Hematopoietic multipotent progenitor cell treated with erythropoietin and hydrocortisone succinate and interleukin-3 and kit ligand, for 15 days (in vitro differentiated cells): ENCODE results near the gene TSPAN18.

ENCODE experiments used
- DNase-seq: peaks from one replicate; pipeline ENCODE4 v3.0.0-alpha.2; 2015; ENCODE audit warnings: low spot score

TSPAN18 gene

GRCh38 chr11:44889266-44889665 is 162.5 kb downstream of the TSPAN18 start:
- no peak for DNase-seq

- DNase-seq, result no peak
Measured at GRCh38 chr11:44892843-44893242, 166.1 kb downstream of the TSPAN18 start.

GRCh38 chr11:44893308-44893822 is 166.6 kb downstream of the TSPAN18 start:
- no peak for DNase-seq

- peak; percentile 64 for DNase-seq
Measured at GRCh38 chr11:44893846-44894617, 167.3 kb downstream of the TSPAN18 start.

GRCh38 chr11:44899959-44900358 is 173.2 kb downstream of the TSPAN18 start:
- DNase-seq, result peak; percentile 74

GRCh38 chr11:44901120-44901633 is 174.4 kb downstream of the TSPAN18 start:
- DNase-seq, result no peak

GRCh38 chr11:44901786-44902185 is 175.0 kb downstream of the TSPAN18 start:
- no peak for DNase-seq

- DNase-seq, result no peak
Measured at GRCh38 chr11:44903035-44903434, 176.3 kb downstream of the TSPAN18 start.

- DNase-seq, result no peak
Measured at GRCh38 chr11:44903518-44903917, 176.8 kb downstream of the TSPAN18 start.

GRCh38 chr11:44904261-44905020 is 177.7 kb downstream of the TSPAN18 start:
- DNase-seq, result peak; percentile 65

GRCh38 chr11:44905131-44905866 is 178.5 kb downstream of the TSPAN18 start:
- DNase-seq, result no peak

GRCh38 chr11:44906649-44907048 is 179.9 kb downstream of the TSPAN18 start:
- peak; percentile 47 for DNase-seq

GRCh38 chr11:44909557-44909956 is 182.8 kb downstream of the TSPAN18 start:
- no peak for DNase-seq

- no peak for DNase-seq
Measured at GRCh38 chr11:44910591-44910990, 183.8 kb downstream of the TSPAN18 start.

- DNase-seq, result peak; percentile 94
Measured at GRCh38 chr11:44911029-44911814, 184.5 kb downstream of the TSPAN18 start.

- DNase-seq, result no peak
Measured at GRCh38 chr11:44912270-44912987, 185.7 kb downstream of the TSPAN18 start.

GRCh38 chr11:44913502-44913901 is 186.7 kb downstream of the TSPAN18 start:
- no peak for DNase-seq

- no peak for DNase-seq
Measured at GRCh38 chr11:44914105-44914504, 187.3 kb downstream of the TSPAN18 start.

- DNase-seq, result no peak
Measured at GRCh38 chr11:44915004-44915403, 188.2 kb downstream of the TSPAN18 start.

- DNase-seq, result no peak
Measured at GRCh38 chr11:44915621-44916020, 188.9 kb downstream of the TSPAN18 start.

GRCh38 chr11:44916331-44916730 is 189.6 kb downstream of the TSPAN18 start:
- peak; percentile 55 for DNase-seq
